ENCODE results near the gene FAM120B. TPM values are rescaled to one million over a fixed set of nuclear protein-coding genes. Genes with fewer than 3 reads are reported as not detected.
A peak's percentile ranks its signal among the peaks of the same experiment; 100 is the strongest.

The FAM120B gene
- polyA plus RNA-seq, 1 donor from 2014 or later, result 17.9 TPM

- H3K27ac ChIP-seq (ENCODE audit: low read length), result peak overlapping the region; percentile 72
- no peaks in the 10 kb centered on the region for H3K9me3 ChIP-seq (ENCODE audit: low read length)
- peaks cover 49% of the 10 kb centered on the region for H3K79me2 ChIP-seq (replicated peaks; ENCODE audit: insufficient read depth, low read length)
- no peaks in the 10 kb centered on the region for H3K36me3 ChIP-seq (ENCODE audit: insufficient read depth, low read length)
- peaks cover 20% of the 10 kb centered on the region for H4K20me1 ChIP-seq (ENCODE audit: insufficient read depth)
- H3K27me3 ChIP-seq (ENCODE audit: insufficient read depth, low read depth, low read length), result peaks cover 14% of the 10 kb centered on the region
- H3F3A ChIP-seq (ENCODE audit: insufficient read depth, low read length, poor library complexity, severe bottlenecking), result peaks cover 3% of the 10 kb centered on the region
- peak overlapping the region; percentile 97 for H3K4me3 ChIP-seq (ENCODE audit: low read length)
- H2AFZ ChIP-seq (ENCODE audit: low read depth, low read length), result no peak overlapping the region
- no peaks in the 10 kb centered on the region for H3K9me2 ChIP-seq (ENCODE audit: insufficient read depth, low read length)
- H3K9ac ChIP-seq (ENCODE audit: low read length), result peak overlapping the region; percentile 86
- peak overlapping the region; percentile 25 for H3K4me2 ChIP-seq (ENCODE audit: low read length)
- TF ChIP-seq REST (IDR thresholded peaks at IDR 0.05; ENCODE audit: borderline replicate concordance), result no peak
- TF ChIP-seq EZH2 (IDR thresholded peaks at IDR 0.05; ENCODE audit: borderline replicate concordance, insufficient read depth, low read length, poor library complexity, severe bottlenecking), result no peak
- TF ChIP-seq MXI1 (conservative IDR thresholded peaks at IDR 0.05; ENCODE audit: poor library complexity, severe bottlenecking), result peak; percentile 39
- TF ChIP-seq RAD21 (conservative IDR thresholded peaks at IDR 0.05), result no peak
- no peak for TF ChIP-seq CTCF (IDR thresholded peaks at IDR 0.05; ENCODE audit: poor library complexity, severe bottlenecking)
- no peak for TF ChIP-seq TAF1 (IDR thresholded peaks at IDR 0.05; ENCODE audit: low read depth)
- no peak for TF ChIP-seq POLR2AphosphoS5 (IDR thresholded peaks at IDR 0.05)
- no peak for TF ChIP-seq EP300 (conservative IDR thresholded peaks at IDR 0.05; ENCODE audit: poor library complexity, severe bottlenecking)
These were observed 16.6 kb upstream of the FAM120B start for GRCh38 chr6:170289951-170290295.

GRCh38 chr6:170290296-170291128, 16.0 kb upstream of the FAM120B start, which contains the start of gene DLL1:
DLL1 (minus strand) TSS chr6:170291078; CDS start chr6:170290139, 939 bp downstream.
- H3K27ac ChIP-seq (ENCODE audit: low read length), result peak within 1 kb of the TSS; percentile 84
- peak within 1 kb of the TSS; percentile 86 for H3K9ac ChIP-seq (ENCODE audit: low read length)
- H3K9me3 ChIP-seq (ENCODE audit: low read length), result no peaks in the 10 kb centered on the region
- H2AFZ ChIP-seq (ENCODE audit: low read depth, low read length), result peak within 1 kb of the TSS; percentile 56
- H3K36me3 ChIP-seq (ENCODE audit: insufficient read depth, low read length), result no peaks in the 10 kb centered on the region
- peaks cover 45% of the 10 kb centered on the region for H3K79me2 ChIP-seq (replicated peaks; ENCODE audit: insufficient read depth, low read length)
- no peaks in the 10 kb centered on the region for H3K9me2 ChIP-seq (ENCODE audit: insufficient read depth, low read length)
- peak within 1 kb of the TSS; percentile 68 for H3K4me2 ChIP-seq (ENCODE audit: low read length)
- H4K20me1 ChIP-seq (ENCODE audit: insufficient read depth), result peaks cover 20% of the 10 kb centered on the region
- peak; percentile 30 for TF ChIP-seq MXI1 (conservative IDR thresholded peaks at IDR 0.05; ENCODE audit: poor library complexity, severe bottlenecking)
- TF ChIP-seq SMC3 (conservative IDR thresholded peaks at IDR 0.05; ENCODE audit: poor library complexity), result peak; percentile 29
- peak; percentile 87 for TF ChIP-seq POLR2AphosphoS5 (IDR thresholded peaks at IDR 0.05)
- TF ChIP-seq EP300 (conservative IDR thresholded peaks at IDR 0.05; ENCODE audit: poor library complexity, severe bottlenecking), result peak; percentile 19
- TF ChIP-seq RAD21 (conservative IDR thresholded peaks at IDR 0.05), result peak; percentile 28
- TF ChIP-seq EZH2 (IDR thresholded peaks at IDR 0.05; ENCODE audit: borderline replicate concordance, insufficient read depth, low read length, poor library complexity, severe bottlenecking), result no peak
- peak; percentile 14 for TF ChIP-seq REST (IDR thresholded peaks at IDR 0.05; ENCODE audit: borderline replicate concordance)
- no peak for TF ChIP-seq TAF1 (IDR thresholded peaks at IDR 0.05; ENCODE audit: low read depth)
- no peak for TF ChIP-seq CTCF (IDR thresholded peaks at IDR 0.05; ENCODE audit: poor library complexity, severe bottlenecking)
- H3K27me3 ChIP-seq (ENCODE audit: insufficient read depth, low read depth, low read length), result peaks cover 17% of the 10 kb centered on the region
- H3F3A ChIP-seq (ENCODE audit: insufficient read depth, low read length, poor library complexity, severe bottlenecking), result peaks cover 3% of the 10 kb centered on the region
- peak within 1 kb of the TSS; percentile 97 for H3K4me3 ChIP-seq (ENCODE audit: low read length)
